SIG-M5 treated with dmso at 0.1 percent for 504 hours (cell line): ENCODE results near the gene KRTAP13-2.

Experiments
- DNase-seq: peaks from one replicate; lab custom pipeline; 2025; ENCODE audit not compliant: unreplicated experiment; lab: John Stamatoyannopoulos, UW

KRTAP13-2 gene

DNA sequence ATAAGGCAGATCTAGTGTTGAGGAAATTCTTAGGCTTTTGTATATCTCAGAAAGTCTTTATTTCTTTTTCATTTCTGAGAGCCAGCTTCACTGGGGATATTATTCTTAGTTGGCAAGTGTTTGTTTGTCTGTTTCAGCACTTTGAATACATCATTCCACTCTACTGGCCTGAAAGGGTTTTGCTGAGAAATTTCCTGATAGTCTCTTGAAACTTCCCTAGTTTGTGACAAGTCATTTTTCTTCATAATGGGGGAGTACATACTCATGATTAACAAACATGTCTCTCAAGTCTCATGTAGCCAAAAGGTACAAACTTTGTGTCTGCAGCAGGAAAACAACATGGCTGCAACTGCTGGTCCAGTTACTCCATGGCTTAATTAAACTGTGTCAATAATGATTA, 45.7 kb downstream of the KRTAP13-2 start:
- no peak for DNase-seq
